Hindlimb muscle (tissue), 1 donor: Measurements from ENCODE around the gene MYEF2. TPM values are rescaled to one million over a fixed set of nuclear protein-coding genes. Genes with fewer than 3 reads are reported as not detected.
A peak's percentile ranks its signal among the peaks of the same experiment; 100 is the strongest.

Experiments used
- DNase-seq: peaks from one replicate; pipeline ENCODE4 v3.0.0-alpha.2; 2013
- polyA plus RNA-seq: library from polyadenylated mRNA; unstranded; fragments of 120-200 nt; gene quantifications from one replicate; pipeline ENCODE4 v1.2.1, GENCODE V29; 2013; ENCODE audit not compliant: insufficient read length

The MYEF2 gene
- polyA plus RNA-seq, 1 donor: 11.3 TPM

DNA sequence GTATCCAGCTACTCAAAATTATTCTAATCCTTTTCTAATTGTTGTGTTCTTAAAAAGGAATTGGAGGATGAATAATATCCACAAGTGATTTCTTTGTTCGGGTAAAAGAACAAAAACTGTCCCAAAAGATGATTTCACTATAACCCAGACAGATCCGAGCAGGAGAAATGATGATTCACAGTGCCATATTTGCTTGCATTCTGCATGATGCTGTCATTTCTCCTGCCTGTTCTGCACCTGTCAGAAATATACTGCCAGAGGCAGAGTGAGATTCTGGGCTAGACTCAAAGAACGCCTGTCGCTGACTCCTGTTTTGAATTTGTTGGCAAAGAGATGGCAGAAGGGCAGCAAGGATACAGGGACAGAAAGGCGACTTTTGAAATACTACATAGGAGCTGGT lies 92.0 kb downstream of the MYEF2 start:
- DNase-seq: peak; percentile 17

DNA sequence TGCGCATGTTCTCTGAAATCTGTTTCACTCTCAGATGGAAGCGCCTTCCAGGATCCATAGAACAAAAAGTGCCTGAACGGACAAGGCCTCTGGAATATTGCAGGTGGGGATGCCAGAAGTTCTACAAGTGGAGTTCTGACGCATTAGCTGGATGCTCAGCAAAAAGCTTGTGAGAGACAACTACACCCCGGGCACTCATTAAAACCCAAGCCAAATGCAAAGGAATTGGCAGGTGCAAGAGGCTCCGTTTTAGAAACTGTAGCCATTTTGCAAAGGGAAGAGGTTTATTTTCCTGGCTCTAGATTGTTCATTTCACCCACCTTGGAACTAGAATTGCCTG lies 92.5 kb downstream of the MYEF2 start:
- peak; percentile 86 for DNase-seq

DNA sequence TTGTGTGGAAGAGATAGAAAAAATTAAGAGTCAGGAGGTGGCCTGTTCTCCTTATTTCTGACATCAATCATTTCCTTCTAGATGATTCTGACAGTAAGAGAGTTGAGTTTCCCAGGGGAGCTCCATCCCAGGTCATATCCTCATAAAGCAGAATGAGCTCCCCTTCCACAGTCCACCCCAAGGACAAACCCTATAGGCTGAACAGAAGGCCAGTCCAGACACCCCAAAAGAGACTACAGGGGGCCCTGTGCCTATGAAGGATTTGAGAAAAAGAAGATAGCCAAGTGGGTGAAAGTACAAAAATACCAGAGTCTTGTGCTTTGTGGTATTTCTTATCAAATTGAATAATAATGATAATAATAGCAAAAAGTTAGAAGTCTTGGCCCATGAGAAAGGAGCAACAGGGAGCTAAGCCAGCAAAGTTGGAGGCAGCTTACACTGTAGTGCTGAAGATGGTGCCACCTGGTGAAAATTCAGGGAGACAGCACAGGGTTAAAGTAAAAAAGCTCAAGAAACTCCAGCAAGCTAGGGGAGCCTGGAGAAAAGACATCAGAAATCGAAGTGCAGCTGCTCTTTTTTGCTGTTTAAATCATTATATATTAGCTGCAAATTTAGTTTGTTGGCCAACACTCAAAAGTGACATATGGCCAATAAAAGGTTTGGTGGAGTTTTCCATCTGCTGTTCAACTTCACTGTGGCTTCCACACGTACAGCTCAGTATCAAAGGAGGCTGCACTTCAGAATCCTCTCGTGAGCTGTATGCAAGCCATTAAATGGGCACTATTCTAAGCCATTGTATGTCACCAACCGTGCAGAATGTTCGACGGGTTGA lies 93.1 kb downstream of the MYEF2 start:
- DNase-seq: peak; percentile 83

Other genes starting within 250 kb of the MYEF2 start
- gene SLC24A5, start 57.3 kb downstream of the MYEF2 start, polyA plus RNA-seq: 0.14 TPM
- not detected for gene CTXN2, start 13.4 kb upstream of the MYEF2 start, polyA plus RNA-seq
- gene SLC12A1, start 28.0 kb upstream of the MYEF2 start, polyA plus RNA-seq: 0.03 TPM
- 101 TPM for gene DUT, start 153.1 kb upstream of the MYEF2 start, polyA plus RNA-seq